IPS DF 4.7 (cell line): Measurements from ENCODE around the gene LRRC37A.
"Not testable (repeated sequence)": the region's sequence is repeated elsewhere in the genome, so short reads cannot be mapped to it uniquely, and the experiment has no call there.

ENCODE experiments used
- DNase-seq: peaks from one replicate; pipeline ENCODE4 v3.0.0-alpha.2; 2013; ENCODE audit warnings: low spot score; ENCODE audit errors: extremely low read depth

The LRRC37A gene

GRCh38 chr17:46294831-46295230, at the start of gene LRRC37A:
TSS of gene LRRC37A (plus strand) at chr17:46295131. CDS start at chr17:46295134, 3 bp downstream.
- DNase-seq = not testable (repeated sequence)

GRCh38 chr17:46249153-46249552, 45.8 kb upstream of the LRRC37A start:
- not testable (repeated sequence) for DNase-seq

GRCh38 chr17:46252804-46253203, 42.1 kb upstream of the LRRC37A start:
- not testable (repeated sequence) for DNase-seq

GRCh38 chr17:46253722-46254121, 41.2 kb upstream of the LRRC37A start:
- DNase-seq = not testable (repeated sequence)

- DNase-seq = not testable (repeated sequence)
These were observed 40.7 kb upstream of the LRRC37A start for GRCh38 chr17:46254215-46254614.

- not testable (repeated sequence) for DNase-seq
These were observed 38.6 kb upstream of the LRRC37A start for GRCh38 chr17:46256369-46256768.

- DNase-seq = not testable (repeated sequence)
These were observed 34.9 kb upstream of the LRRC37A start for GRCh38 chr17:46259845-46260661.

- no peak for DNase-seq
These were observed 32.7 kb upstream of the LRRC37A start for GRCh38 chr17:46262271-46262670.

- no peak for DNase-seq
These were observed 30.3 kb upstream of the LRRC37A start for GRCh38 chr17:46264456-46265198.

- DNase-seq = not testable (repeated sequence)
These were observed 28.8 kb upstream of the LRRC37A start for GRCh38 chr17:46266063-46266655.

- no peak for DNase-seq
These were observed 28.0 kb upstream of the LRRC37A start for GRCh38 chr17:46266656-46267544.

- DNase-seq = no peak
These were observed 24.9 kb upstream of the LRRC37A start for GRCh38 chr17:46270032-46270431.

- no peak for DNase-seq
These were observed 21.2 kb upstream of the LRRC37A start for GRCh38 chr17:46273541-46274236.

- DNase-seq = no peak
These were observed 20.7 kb upstream of the LRRC37A start for GRCh38 chr17:46274238-46274637.

- DNase-seq = not testable (repeated sequence)
These were observed 18.0 kb upstream of the LRRC37A start for GRCh38 chr17:46276728-46277479.

GRCh38 chr17:46281336-46281735, 13.6 kb upstream of the LRRC37A start:
- DNase-seq = not testable (repeated sequence)

- not testable (repeated sequence) for DNase-seq
These were observed 12.3 kb upstream of the LRRC37A start for GRCh38 chr17:46282635-46283034.

- DNase-seq = not testable (repeated sequence)
These were observed 10.5 kb upstream of the LRRC37A start for GRCh38 chr17:46284467-46284866.

- DNase-seq = not testable (repeated sequence)
These were observed 9.4 kb upstream of the LRRC37A start for GRCh38 chr17:46285500-46285899.
